Endothelial cell (in vitro differentiated cells): ENCODE results near the gene PCDHB11. TPM values are rescaled to one million over a fixed set of nuclear protein-coding genes. Genes with fewer than 3 reads are reported as not detected.

Experiments
- DNase-seq: peaks from one replicate; pipeline ENCODE4 v3.0.0; 2021; ENCODE audit warnings: low spot score
- H3K27ac Mint-ChIP-seq: one replicate; pipeline ENCODE4 v1.8.0; 2021; ENCODE audit warnings: mixed read lengths, inconsistent platforms; ENCODE audit not compliant: unreplicated experiment
- H3K27me3 Mint-ChIP-seq: one replicate; pipeline ENCODE4 v1.8.0; 2021; ENCODE audit warnings: mild to moderate bottlenecking, moderate library complexity, mixed read lengths, inconsistent platforms; ENCODE audit not compliant: unreplicated experiment
- H3K36me3 Mint-ChIP-seq: one replicate; pipeline ENCODE4 v1.8.0; 2021; ENCODE audit warnings: mild to moderate bottlenecking, low read depth, mixed read lengths, inconsistent platforms; ENCODE audit not compliant: unreplicated experiment
- H3K4me1 Mint-ChIP-seq: one replicate; pipeline ENCODE4 v1.8.0; 2021; ENCODE audit warnings: mild to moderate bottlenecking, mixed read lengths, inconsistent platforms; ENCODE audit not compliant: unreplicated experiment
- H3K4me3 Mint-ChIP-seq: one replicate; pipeline ENCODE4 v1.8.0; 2021; ENCODE audit warnings: mild to moderate bottlenecking, mixed read lengths, inconsistent platforms; ENCODE audit not compliant: unreplicated experiment
- H3K9me3 Mint-ChIP-seq: one replicate; pipeline ENCODE4 v1.8.0; 2021; ENCODE audit warnings: mixed read lengths, inconsistent platforms; ENCODE audit not compliant: unreplicated experiment
- CTCF ChIP-seq: fragments of 200-600 bp; sonication (generic); IDR thresholded peaks from one replicate; pipeline ENCODE4 v1.5.0; 2021; ENCODE audit warnings: antibody characterized with exemption; ENCODE audit not compliant: unreplicated experiment
- total RNA-seq: library from RNA; stranded (reverse); fragmentation: NEBNext Ultra II Directional; extraction: Animal tissue kit (Norgen Biotek cat#: 25700); gene quantifications from one replicate; pipeline ENCODE4 v1.2.1, GENCODE V29; 2021; ENCODE audit not compliant: unreplicated experiment

Gene PCDHB11
- total RNA-seq, 1 donor from 2014 or later: 6.4 TPM

GRCh38 chr5:141250576-141250975 is 51.1 kb downstream of the PCDHB11 start:
- H3K27me3 Mint-ChIP-seq: peaks cover 10% of the 10 kb centered on the region
- H3K27ac Mint-ChIP-seq: no peak overlapping the region
- no peak overlapping the region for H3K4me3 Mint-ChIP-seq
- peaks cover 49% of the 10 kb centered on the region for H3K36me3 Mint-ChIP-seq
- DNase-seq: no peak
- H3K9me3 Mint-ChIP-seq: peaks cover 30% of the 10 kb centered on the region
- no peak for TF ChIP-seq CTCF
- no peaks in the 10 kb centered on the region for H3K4me1 Mint-ChIP-seq

Other genes starting within 250 kb of the PCDHB11 start
- 5.2 TPM for gene PCDHAC2, start 233.2 kb upstream of the PCDHB11 start, total RNA-seq
- gene PCDHB1, start 148.3 kb upstream of the PCDHB11 start, total RNA-seq: not detected
- gene PCDHB2, start 105.0 kb upstream of the PCDHB11 start, total RNA-seq: 44.9 TPM
- 6.5 TPM for gene PCDHB3, start 99.2 kb upstream of the PCDHB11 start, total RNA-seq
- gene PCDHB4, start 77.8 kb upstream of the PCDHB11 start, total RNA-seq: 2.3 TPM
- 7.8 TPM for gene PCDHB5, start 64.4 kb upstream of the PCDHB11 start, total RNA-seq
- 1.1 TPM for gene PCDHB6, start 49.6 kb upstream of the PCDHB11 start, total RNA-seq
- gene PCDHB7, start 27.0 kb upstream of the PCDHB11 start, total RNA-seq: 4.6 TPM
- 9.2 TPM for gene PCDHB8, start 21.8 kb upstream of the PCDHB11 start, total RNA-seq
- gene PCDHB16, start 17.2 kb upstream of the PCDHB11 start, total RNA-seq: 10.9 TPM
- 15.2 TPM for gene PCDHB9, start 12.5 kb upstream of the PCDHB11 start, total RNA-seq
- gene PCDHB10, start 7.3 kb upstream of the PCDHB11 start, total RNA-seq: 10.3 TPM
- gene PCDHB12, start 9.1 kb downstream of the PCDHB11 start, total RNA-seq: 8.4 TPM
- 7.1 TPM for gene PCDHB13, start 14.3 kb downstream of the PCDHB11 start, total RNA-seq
- gene PCDHB14, start 23.7 kb downstream of the PCDHB11 start, total RNA-seq: 8.4 TPM
- gene PCDHB15, start 45.8 kb downstream of the PCDHB11 start, total RNA-seq: 10.5 TPM
- gene SLC25A2, start 104.4 kb downstream of the PCDHB11 start, total RNA-seq: 0.62 TPM
- 86.4 TPM for gene TAF7, start 121.2 kb downstream of the PCDHB11 start, total RNA-seq
- 1.4 TPM for gene PCDHGA1, start 130.9 kb downstream of the PCDHB11 start, total RNA-seq
- gene PCDHGA2, start 139.1 kb downstream of the PCDHB11 start, total RNA-seq: 1.6 TPM
- gene PCDHGA3, start 144.2 kb downstream of the PCDHB11 start, total RNA-seq: 1.4 TPM
- gene PCDHGB1, start 150.5 kb downstream of the PCDHB11 start, total RNA-seq: 3.1 TPM
- 2.0 TPM for gene PCDHGA4, start 155.4 kb downstream of the PCDHB11 start, total RNA-seq
- 11.1 TPM for gene PCDHGB2, start 160.4 kb downstream of the PCDHB11 start, total RNA-seq
- 2.4 TPM for gene PCDHGA5, start 164.5 kb downstream of the PCDHB11 start, total RNA-seq
- 4.1 TPM for gene PCDHGB3, start 170.6 kb downstream of the PCDHB11 start, total RNA-seq
- 3.9 TPM for gene PCDHGA6, start 174.3 kb downstream of the PCDHB11 start, total RNA-seq
- gene PCDHGA7, start 183.1 kb downstream of the PCDHB11 start, total RNA-seq: 6.3 TPM
- gene PCDHGB4, start 188.1 kb downstream of the PCDHB11 start, total RNA-seq: 13.2 TPM
- gene PCDHGA8, start 193.0 kb downstream of the PCDHB11 start, total RNA-seq: 2.6 TPM
- gene PCDHGB5, start 198.3 kb downstream of the PCDHB11 start, total RNA-seq: 5.5 TPM
- 3.1 TPM for gene PCDHGA9, start 203.2 kb downstream of the PCDHB11 start, total RNA-seq
- 60.0 TPM for gene PCDHGB6, start 208.4 kb downstream of the PCDHB11 start, total RNA-seq
- gene PCDHGA10, start 213.4 kb downstream of the PCDHB11 start, total RNA-seq: 43.0 TPM
- gene PCDHGB7, start 218.1 kb downstream of the PCDHB11 start, total RNA-seq: 45.2 TPM
- gene PCDHGA11, start 221.4 kb downstream of the PCDHB11 start, total RNA-seq: 10.8 TPM
- gene PCDHGA12, start 230.9 kb downstream of the PCDHB11 start, total RNA-seq: 3.8 TPM